ENCODE measurements around the gene SGMS2. TPM values are rescaled to one million over a fixed set of nuclear protein-coding genes. Genes with fewer than 3 reads are reported as not detected.
"Not testable (repeated sequence)": the region's sequence is repeated elsewhere in the genome, so short reads cannot be mapped to it uniquely, and the experiment has no call there.

SGMS2 gene
- polyA plus RNA-seq, 3 donors, result 11.9 to 14.7 (median 14.5) TPM

- DNase-seq (ENCODE audit: low read depth in 3 of 3, low spot score in 2 of 3), result no peak
Measured at GRCh38 chr4:107906458-107907100, 81.8 kb downstream of the SGMS2 start.

DNA sequence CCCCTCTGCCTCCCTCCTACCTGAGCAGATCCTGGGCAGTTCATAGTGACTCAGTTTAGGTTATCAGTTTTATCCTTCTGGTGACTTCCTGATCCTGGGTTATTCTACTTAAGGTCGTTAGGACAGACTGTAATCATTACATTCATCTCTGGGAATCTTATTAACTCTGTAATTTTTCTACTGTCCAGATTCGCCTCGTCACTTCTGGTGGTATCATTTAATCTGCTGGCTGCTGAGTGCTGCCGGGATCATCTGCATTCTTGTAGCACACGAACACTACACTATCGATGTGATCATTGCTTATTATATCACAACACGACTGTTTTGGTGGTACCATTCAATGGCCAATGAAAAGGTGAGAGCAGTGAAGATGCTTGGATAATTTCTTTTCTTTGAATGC lies 83.6 kb downstream of the SGMS2 start:
- no peak for DNase-seq (ENCODE audit: low read depth in 3 of 3, low spot score in 2 of 3)

DNA sequence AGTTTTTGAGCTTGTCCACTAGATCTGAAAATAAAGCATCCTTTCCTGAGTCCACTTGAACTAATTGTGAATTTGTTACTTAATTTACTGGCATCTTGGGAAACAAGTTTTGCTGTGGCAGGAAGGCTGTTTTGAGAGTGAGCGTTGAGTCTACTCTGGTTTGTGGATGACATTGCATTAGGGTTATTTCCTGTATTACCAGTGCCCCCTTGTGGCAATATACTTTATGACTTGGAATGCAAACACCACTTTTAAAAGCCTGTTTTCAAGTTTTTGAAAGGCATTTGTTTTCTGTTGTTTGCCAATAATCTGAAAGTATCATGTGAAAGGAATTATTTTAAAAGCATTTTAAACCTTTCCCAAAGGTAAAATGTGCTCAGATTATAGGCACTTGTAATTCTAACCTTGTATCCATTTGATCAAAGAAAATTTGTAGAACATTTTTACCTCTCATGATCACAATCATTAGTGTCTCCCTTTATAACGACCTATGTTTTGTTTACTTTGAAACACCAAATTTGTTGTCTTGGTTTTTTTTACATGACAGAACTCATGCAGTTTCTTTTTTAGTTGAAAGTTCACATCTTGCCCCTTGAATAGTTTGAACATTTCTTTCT lies 88.7 kb downstream of the SGMS2 start:
- peak; percentile 38 to 57 (median 48) for DNase-seq (ENCODE audit: low read depth in 3 of 3, low spot score in 2 of 3)

DNA sequence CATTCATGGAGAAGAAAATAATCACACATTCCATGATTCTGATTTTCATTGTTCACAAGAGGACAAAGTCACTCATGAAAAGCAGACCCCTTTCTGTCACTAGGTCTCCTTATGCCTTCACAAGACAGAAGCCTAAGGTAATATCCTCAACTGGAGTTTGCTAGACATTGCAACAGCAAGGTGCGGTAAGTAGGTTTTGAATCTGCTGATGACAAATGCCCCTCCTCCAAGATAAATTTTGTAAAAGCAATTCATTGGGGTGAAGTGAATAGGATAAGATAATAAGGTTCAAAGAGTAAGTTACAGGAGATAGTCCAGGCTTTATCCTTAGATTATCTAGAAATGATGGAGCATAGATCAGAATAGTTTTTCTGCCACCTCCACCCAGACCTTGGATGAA lies 90.5 kb downstream of the SGMS2 start:
- DNase-seq (ENCODE audit: low read depth in 3 of 3, low spot score in 2 of 3), result no peak

DNA sequence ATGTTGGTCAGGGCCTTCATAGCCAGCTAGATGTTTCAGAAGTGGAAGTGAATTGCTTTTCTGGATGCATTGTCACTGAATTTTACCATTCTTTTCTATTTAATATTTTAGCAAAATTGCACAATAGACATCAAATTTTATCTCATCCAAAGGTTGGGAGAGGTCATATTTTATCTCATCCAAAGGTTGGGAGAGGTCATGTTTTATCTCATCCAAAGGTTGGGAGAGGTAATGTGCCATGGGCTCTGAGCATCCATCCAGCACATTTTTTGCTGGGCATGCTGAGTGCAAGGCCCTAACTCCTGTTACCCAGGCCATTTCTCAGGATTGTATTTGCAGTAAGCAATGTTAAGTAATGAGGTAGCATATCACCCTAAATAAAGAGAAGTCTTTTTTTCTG lies 91.9 kb downstream of the SGMS2 start:
- no peak for DNase-seq (ENCODE audit: low read depth in 3 of 3, low spot score in 2 of 3)

- no peak for DNase-seq (ENCODE audit: low read depth in 3 of 3, low spot score in 2 of 3)
Measured at GRCh38 chr4:107917500-107917899, 92.8 kb downstream of the SGMS2 start.

- no peak for DNase-seq (ENCODE audit: low read depth in 3 of 3, low spot score in 2 of 3)
Measured at GRCh38 chr4:107922486-107923473, 98.0 kb downstream of the SGMS2 start.

DNA sequence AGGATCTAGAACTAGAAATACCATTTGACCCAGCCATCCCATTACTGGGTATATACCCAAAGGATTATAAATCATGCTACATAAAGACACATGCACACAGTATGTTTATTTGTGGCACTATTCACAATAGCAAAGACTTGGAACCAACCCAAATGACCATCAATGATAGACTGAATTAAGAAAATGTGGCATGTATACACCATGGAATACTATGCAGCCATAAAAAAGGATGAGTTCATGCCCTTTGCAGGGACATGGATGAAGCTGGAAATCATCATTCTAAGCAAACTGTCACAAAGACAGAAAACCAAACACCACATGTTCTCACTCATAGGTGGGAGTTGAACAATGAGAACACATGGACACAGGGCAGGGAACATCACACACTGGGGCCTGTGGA lies 101.0 kb downstream of the SGMS2 start:
- DNase-seq (ENCODE audit: low read depth in 3 of 3, low spot score in 2 of 3), result not testable (repeated sequence)

- DNase-seq (ENCODE audit: low read depth in 3 of 3, low spot score in 2 of 3), result not testable (repeated sequence)
Measured at GRCh38 chr4:107926875-107927274, 102.1 kb downstream of the SGMS2 start.

DNA sequence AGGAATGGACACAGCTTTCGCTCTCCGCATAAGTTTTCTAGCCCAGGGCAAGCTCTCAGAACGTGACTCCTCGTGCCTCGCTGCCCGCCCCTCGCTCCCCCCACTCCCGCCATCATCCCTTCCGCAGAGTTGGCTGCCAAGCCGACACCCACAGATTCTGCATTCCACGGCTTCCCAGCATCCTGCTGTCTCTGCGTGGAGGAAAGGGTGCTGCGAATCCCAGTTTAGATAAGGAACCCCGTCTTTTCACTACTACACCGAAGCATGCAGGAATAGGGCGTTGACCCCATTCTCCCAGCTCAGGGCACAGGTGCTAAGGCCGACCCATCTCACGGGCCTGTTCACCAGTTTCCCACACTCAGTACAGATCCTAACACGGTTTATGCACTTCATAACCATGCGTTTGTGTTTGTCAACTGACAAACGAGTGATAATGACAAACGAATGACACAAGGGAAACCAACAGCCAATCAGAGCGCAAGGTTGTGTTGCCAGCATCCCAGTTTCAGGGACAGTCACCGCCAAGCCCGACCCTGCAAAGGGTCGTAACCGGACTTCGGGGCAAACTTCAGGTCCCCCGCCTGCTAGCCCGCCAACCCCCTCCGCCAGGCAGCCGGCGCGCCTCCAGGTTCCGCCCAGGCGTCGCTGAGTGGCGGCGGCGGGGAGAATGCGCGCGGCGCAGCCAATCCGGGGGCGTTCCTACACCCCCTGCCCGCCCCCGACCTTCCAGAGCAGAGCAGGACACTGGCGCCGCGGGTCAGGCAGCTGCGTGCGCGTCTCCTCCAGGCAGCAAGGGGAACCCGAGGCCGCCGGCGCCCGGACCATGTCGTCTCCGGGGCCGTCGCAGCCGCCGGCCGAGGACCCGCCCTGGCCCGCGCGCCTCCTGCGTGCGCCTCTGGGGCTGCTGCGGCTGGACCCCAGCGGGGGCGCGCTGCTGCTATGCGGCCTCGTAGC lies 106.4 kb downstream of the SGMS2 start, which contains the start of gene CYP2U1:
CYP2U1 (plus strand) TSS at position 729 of the 954 bp plus-strand sequence; CDS start at position 824, 95 bp downstream.
- peak in 1 of 3 donors; percentile 65 for DNase-seq (ENCODE audit: low read depth in 3 of 3, low spot score in 2 of 3)

GRCh38 chr4:107931775-107932321 lies 107.1 kb downstream of the SGMS2 start:
- no peak for DNase-seq (ENCODE audit: low read depth in 3 of 3, low spot score in 2 of 3)

GRCh38 chr4:107935246-107935645 lies 110.5 kb downstream of the SGMS2 start:
- no peak for DNase-seq (ENCODE audit: low read depth in 3 of 3, low spot score in 2 of 3)

DNA sequence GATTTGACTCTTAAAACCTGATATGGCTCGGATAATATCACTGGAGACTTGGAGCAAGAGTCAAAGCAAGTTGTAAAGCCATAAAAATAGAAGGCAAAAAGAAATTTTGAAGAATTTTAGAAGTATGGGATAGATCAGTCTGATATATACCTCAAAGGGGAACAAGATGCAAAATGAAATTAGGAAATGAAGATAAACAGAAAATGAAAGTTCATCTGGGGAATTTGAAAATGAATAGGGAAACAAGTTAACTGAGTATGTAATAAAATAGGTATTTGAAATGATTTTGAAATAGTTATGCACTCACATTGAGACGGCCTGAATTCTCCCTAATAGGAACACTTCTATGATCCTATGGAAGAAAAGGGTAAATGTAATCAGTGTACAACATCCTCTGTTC lies 112.3 kb downstream of the SGMS2 start:
- no peak for DNase-seq (ENCODE audit: low read depth in 3 of 3, low spot score in 2 of 3)

DNA sequence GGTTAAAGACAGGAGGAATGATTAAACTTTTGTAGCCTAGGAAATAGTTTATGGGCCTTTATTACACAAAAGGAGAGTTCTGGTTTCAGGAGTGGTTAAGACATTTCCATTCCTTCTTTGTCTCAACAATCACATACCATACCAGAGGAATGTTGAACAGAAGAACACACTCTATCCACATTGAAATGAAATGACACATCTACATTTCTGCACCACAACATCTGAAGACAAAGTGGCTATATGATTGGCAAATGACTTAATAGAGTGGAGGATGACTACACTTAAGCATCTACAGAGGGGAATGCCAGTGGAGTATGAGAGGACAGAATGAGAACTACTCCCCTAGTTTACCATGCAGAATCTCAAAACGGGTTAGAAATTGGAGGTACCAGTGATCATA lies 114.6 kb downstream of the SGMS2 start:
- DNase-seq (ENCODE audit: low read depth in 3 of 3, low spot score in 2 of 3), result no peak

DNA sequence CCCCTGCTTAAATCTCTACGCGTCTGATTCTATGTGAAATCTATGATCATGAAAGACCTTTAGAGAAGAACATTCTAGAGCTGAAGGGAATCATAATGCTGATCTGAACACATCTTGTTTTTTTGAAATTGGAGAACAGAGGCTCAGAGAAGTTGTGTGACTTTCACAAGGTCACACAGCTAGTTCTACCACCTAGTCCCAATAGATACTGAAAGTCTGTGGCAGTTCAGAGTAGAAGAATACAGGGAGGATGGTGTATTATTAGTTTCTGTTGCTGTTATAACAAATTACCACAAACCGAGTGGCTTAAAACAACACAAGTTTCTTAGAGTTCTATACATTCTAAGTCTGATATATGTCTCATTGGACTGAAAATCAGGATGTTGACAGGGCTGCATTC lies 121.1 kb downstream of the SGMS2 start:
- no peak for DNase-seq (ENCODE audit: low read depth in 3 of 3, low spot score in 2 of 3)

DNA sequence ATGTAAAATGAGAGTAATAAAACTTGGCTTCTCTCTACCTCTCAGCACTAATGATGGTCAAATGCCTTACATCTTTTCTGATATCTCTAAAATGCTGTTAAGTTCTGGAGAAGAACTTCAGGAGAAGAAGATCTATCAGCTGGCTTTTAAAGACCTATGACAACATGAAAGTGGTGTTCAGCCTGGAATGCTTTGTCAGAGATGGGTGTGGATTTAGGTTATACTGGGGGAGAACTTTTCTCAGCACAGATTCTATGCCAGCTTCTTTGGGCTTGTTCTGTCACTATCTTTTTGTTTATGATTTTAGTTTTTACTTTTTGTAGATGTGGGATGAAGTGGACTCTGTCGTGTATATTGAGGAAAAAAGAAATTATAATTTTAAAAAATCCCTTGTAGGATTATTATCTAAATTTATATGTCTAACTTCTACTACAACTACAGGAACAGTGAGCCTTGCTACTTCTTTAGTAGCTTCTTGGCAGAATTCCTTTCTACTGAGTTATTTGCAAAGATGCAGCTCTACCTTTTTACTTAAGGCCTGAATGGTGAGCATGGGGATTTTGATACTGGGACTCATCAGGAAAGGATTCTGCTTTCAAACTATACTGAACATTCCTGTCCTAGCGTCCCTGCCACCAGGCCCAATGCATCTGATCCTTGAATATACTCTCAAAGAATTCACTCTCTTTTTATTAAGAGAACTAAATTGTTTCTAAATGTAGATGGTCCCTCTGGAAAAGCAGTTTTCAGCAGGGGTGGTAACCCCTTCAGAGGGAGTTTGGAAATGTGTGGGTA lies 126.2 kb downstream of the SGMS2 start:
- DNase-seq (ENCODE audit: low read depth in 3 of 3, low spot score in 2 of 3), result no peak

DNA sequence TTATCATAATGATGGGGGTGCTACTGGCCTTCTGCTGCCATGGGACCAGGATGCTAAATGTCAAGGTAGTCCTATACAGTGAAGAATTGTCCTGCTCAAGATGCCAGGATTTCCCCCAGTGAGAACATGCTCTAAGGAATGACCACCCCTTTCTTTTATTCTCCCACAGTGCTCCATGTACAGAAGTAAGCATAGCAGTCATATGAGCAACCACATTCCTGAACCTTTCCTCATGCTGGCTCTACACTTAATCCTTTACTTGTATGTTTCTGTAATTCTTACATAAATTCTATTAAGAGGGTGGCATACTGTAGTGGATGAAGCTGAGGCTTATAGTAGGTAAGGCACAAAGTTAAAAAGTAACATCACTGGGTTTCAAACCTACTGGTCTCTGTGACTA lies 126.8 kb downstream of the SGMS2 start:
- DNase-seq (ENCODE audit: low read depth in 3 of 3, low spot score in 2 of 3), result no peak

- DNase-seq (ENCODE audit: low read depth in 3 of 3, low spot score in 2 of 3), result no peak
Measured at GRCh38 chr4:107956011-107956410, 131.3 kb downstream of the SGMS2 start.
